T1000 (cell line): Measurements from ENCODE around the gene ZNF486.
"Not testable (repeated sequence)": the region's sequence is repeated elsewhere in the genome, so short reads cannot be mapped to it uniquely, and the experiment has no call there.

Experiments
- DNase-seq: peaks from one replicate; lab custom pipeline; 2025; ENCODE audit warnings: mixed read lengths; lab: John Stamatoyannopoulos, UW

ZNF486 gene

GRCh38 chr19:20235156-20235555, 68.1 kb downstream of the ZNF486 start:
- no peak for DNase-seq

- DNase-seq: peak; percentile 84
Measured at GRCh38 chr19:20237773-20238623, 71.0 kb downstream of the ZNF486 start.

- no peak for DNase-seq
Measured at GRCh38 chr19:20243629-20244028, 76.6 kb downstream of the ZNF486 start.

GRCh38 chr19:20244356-20244755, 77.3 kb downstream of the ZNF486 start:
- DNase-seq: no peak

GRCh38 chr19:20245309-20245708, 78.3 kb downstream of the ZNF486 start:
- DNase-seq: no peak

GRCh38 chr19:20247016-20247683, 80.1 kb downstream of the ZNF486 start:
- no peak for DNase-seq

- not testable (repeated sequence) for DNase-seq
Measured at GRCh38 chr19:20248258-20248657, 81.2 kb downstream of the ZNF486 start.
